Measurements from ENCODE around the gene PCDH9. TPM values are rescaled to one million over a fixed set of nuclear protein-coding genes. Genes with fewer than 3 reads are reported as not detected.
A peak's percentile ranks its signal among the peaks of the same experiment; 100 is the strongest.

Gene PCDH9
- total and polyA plus RNA-seq, 9 donors, result 0.18 to 6.5 (median 1.3) TPM

DNA sequence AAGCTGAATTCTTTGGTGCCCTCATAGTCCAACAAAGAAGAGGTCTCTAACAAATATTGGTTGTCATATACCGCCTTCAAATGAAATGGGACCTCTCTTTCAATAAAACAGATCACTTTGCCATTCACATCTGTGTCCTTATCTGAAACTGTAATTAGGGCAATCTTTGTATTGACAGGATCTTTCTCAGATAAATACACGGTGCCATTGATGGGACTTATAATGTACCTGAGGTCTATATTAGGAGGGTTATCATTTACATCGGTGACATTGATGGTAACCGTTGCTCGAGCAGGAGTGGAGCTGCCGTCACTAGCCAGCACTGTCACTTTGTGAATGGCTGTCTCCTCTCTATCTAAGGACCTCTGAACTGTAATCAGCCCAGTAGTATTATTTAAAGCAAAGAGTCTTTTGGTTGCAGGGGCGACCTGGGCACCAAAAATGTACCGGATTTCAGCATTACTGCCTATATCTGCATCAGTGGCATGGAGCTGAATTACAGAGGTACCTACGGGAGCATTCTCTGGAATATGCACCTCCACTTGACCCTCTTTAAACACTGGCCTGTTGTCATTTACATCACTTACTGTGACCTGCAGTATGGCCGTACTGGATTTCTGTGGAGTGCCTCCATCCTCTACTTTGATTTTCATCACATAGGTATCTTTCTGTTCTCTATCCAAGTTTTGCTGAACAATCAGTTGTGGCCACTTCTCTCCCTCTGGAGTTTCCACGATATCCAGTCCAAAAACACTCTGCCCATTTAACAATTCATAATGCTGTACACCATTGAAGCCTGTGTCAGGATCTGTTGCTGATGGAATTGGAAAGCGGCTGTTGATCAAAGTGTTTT lies 2.8 kb downstream of the PCDH9 start:
- Histone ChIP-seq H3K27ac (no peak overlapping the region), H3K9me3 (no peaks in the 10 kb centered on the region), H3K36me3 (no peaks in the 10 kb centered on the region), H3K4me3 (no peak overlapping the region), H3K4me1 (ENCODE audit: insufficient read depth) (no peaks in the 10 kb centered on the region), H3K27me3 (no peaks in the 10 kb centered on the region)
- no peak for DNase-seq
- intact Hi-C loops (cut with DNase I), result no loop called here
- 91% methylated on average over 12 of the region's 12 CpGs for WGBS, 3 donors
- TF ChIP-seq EP300 (IDR thresholded peaks at IDR 0.05), result no peak
- TF ChIP-seq, protein P1, sequence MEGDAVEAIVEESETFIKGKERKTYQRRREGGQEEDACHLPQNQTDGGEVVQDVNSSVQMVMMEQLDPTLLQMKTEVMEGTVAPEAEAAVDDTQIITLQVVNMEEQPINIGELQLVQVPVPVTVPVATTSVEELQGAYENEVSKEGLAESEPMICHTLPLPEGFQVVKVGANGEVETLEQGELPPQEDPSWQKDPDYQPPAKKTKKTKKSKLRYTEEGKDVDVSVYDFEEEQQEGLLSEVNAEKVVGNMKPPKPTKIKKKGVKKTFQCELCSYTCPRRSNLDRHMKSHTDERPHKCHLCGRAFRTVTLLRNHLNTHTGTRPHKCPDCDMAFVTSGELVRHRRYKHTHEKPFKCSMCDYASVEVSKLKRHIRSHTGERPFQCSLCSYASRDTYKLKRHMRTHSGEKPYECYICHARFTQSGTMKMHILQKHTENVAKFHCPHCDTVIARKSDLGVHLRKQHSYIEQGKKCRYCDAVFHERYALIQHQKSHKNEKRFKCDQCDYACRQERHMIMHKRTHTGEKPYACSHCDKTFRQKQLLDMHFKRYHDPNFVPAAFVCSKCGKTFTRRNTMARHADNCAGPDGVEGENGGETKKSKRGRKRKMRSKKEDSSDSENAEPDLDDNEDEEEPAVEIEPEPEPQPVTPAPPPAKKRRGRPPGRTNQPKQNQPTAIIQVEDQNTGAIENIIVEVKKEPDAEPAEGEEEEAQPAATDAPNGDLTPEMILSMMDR (IDR thresholded peaks at IDR 0.05), result no peak
- TF ChIP-seq POLR2A (IDR thresholded peaks at IDR 0.05), result no peak

GRCh38 chr13:67226696-67227095 lies 3.4 kb downstream of the PCDH9 start:
- intact Hi-C loops (cut with DNase I), result no loop called here
- no peak overlapping the region for H3K27ac ChIP-seq
- TF ChIP-seq, protein P1 (IDR thresholded peaks at IDR 0.05), result no peak
- no peak for TF ChIP-seq POLR2A (IDR thresholded peaks at IDR 0.05)
- TF ChIP-seq EP300 (IDR thresholded peaks at IDR 0.05), result no peak
- no peaks in the 10 kb centered on the region for H3K9me3 ChIP-seq
- no peaks in the 10 kb centered on the region for H3K36me3 ChIP-seq
- DNase-seq, result no peak
- H3K4me1 ChIP-seq (ENCODE audit: insufficient read depth), result no peaks in the 10 kb centered on the region
- no peaks in the 10 kb centered on the region for H3K27me3 ChIP-seq
- WGBS, 3 donors, result 79 to 87% (median 79%) methylated on average over 6 of the region's 6 CpGs
- no peak overlapping the region for H3K4me3 ChIP-seq

DNA sequence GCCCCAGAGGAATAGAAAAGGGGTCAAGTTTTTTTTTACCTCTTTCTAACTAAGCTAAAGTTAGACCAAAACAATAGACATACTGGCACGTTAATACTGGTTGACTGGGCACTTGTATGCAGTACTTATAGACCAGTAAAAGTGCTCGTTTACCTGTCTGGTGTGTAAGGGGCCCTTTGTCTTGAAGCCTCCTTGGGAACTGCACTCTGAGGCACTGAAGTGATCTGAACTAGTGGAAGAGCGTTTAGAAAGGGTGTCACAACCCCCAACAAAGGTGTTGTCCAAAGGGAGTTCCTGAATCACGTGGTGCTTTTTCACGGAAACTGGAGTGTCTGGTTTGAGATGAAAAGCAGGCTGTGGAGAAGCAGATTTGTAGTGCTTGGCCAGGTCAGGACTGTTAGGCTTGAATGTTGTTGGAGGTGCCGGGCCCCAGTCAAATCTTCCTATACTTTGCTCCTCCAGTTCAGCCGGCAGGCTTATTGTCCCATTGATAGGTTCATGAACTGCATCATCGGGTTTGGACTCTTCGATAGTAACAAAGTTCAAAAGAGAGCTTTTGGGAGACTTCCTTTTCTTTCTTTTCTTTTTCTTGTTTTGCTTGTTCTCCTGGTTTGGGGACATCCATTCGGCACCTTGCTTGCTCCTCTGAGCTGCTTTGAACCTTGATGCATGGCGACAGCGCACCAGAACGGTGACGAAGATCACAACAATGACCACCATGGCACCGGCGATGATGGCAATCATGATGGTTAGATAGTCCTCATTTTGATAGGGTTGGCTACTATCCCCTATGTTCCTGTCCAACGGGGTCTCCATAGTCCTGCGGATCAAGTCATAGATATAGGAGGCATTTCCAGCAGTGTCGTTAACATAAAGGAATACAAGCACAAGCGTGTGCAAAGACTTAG lies 4.6 kb downstream of the PCDH9 start:
- H3K4me1 ChIP-seq (ENCODE audit: insufficient read depth), result no peaks in the 10 kb centered on the region
- DNase-seq, result no peak
- 84 to 90% (median 87%) methylated on average over 20 of the region's 20 CpGs for WGBS, 3 donors
- H3K27ac ChIP-seq, result no peak overlapping the region
- H3K9me3 ChIP-seq, result no peaks in the 10 kb centered on the region
- no peaks in the 10 kb centered on the region for H3K27me3 ChIP-seq
- intact Hi-C loops (cut with DNase I), result no loop called here
- H3K36me3 ChIP-seq, result no peaks in the 10 kb centered on the region
- TF ChIP-seq EP300 (IDR thresholded peaks at IDR 0.05) (no peak), POLR2A (IDR thresholded peaks at IDR 0.05) (no peak)
- TF ChIP-seq, protein P1 (IDR thresholded peaks at IDR 0.05), result no peak
- no peak overlapping the region for H3K4me3 ChIP-seq

- Histone ChIP-seq H3K4me1 (ENCODE audit: insufficient read depth) (no peaks in the 10 kb centered on the region), H3K36me3 (no peaks in the 10 kb centered on the region), H3K27ac (no peak overlapping the region), H3K9me3 (no peaks in the 10 kb centered on the region), H3K4me3 (no peak overlapping the region), H3K27me3 (no peaks in the 10 kb centered on the region)
- WGBS, 3 donors, result 12 to 20% (median 14%) methylated on average over 9 of the region's 9 CpGs
- TF ChIP-seq, protein P1 (IDR thresholded peaks at IDR 0.05), result peak in 1 of 3 donors; percentile 33
- TF ChIP-seq POLR2A (IDR thresholded peaks at IDR 0.05), result no peak
- intact Hi-C loops (cut with DNase I), result no loop called here
- DNase-seq, result peak; percentile 35 to 71 (median 67)
These were observed 5.8 kb downstream of the PCDH9 start for GRCh38 chr13:67224148-67224846.
